ENCODE results near the gene TTC39C.

GRCh38 chr18:24170360-24170759 lies 155.8 kb downstream of the TTC39C start:
- TF ChIP-seq, protein P1, sequence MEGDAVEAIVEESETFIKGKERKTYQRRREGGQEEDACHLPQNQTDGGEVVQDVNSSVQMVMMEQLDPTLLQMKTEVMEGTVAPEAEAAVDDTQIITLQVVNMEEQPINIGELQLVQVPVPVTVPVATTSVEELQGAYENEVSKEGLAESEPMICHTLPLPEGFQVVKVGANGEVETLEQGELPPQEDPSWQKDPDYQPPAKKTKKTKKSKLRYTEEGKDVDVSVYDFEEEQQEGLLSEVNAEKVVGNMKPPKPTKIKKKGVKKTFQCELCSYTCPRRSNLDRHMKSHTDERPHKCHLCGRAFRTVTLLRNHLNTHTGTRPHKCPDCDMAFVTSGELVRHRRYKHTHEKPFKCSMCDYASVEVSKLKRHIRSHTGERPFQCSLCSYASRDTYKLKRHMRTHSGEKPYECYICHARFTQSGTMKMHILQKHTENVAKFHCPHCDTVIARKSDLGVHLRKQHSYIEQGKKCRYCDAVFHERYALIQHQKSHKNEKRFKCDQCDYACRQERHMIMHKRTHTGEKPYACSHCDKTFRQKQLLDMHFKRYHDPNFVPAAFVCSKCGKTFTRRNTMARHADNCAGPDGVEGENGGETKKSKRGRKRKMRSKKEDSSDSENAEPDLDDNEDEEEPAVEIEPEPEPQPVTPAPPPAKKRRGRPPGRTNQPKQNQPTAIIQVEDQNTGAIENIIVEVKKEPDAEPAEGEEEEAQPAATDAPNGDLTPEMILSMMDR (conservative IDR thresholded peaks at IDR 0.05; ENCODE audit: low read depth, low read length) = no peak
- TF ChIP-seq EZH2phosphoT487 (IDR thresholded peaks at IDR 0.05; ENCODE audit: borderline replicate concordance, low read length) = no peak

Measured in PC-3 (cell line).